GM12878 (cell line): Measurements from ENCODE around the gene ATRN.

Experiments used
- CBFB ChIP-seq: IDR thresholded peaks from 2 replicates; pipeline ENCODE4 v1.6.1; 2016; ENCODE audit warnings: antibody characterized with exemption, low read depth
- CHD2 ChIP-seq: IDR thresholded peaks from 2 replicates; pipeline ENCODE4 v1.6.1; 2011; ENCODE audit warnings: low read depth, low read length, improper control_type of control experiment, borderline replicate concordance
- CTCF ChIP-seq, 3 experiments: IDR thresholded peaks in 2 of 3; conservative IDR thresholded peaks in 1 of 3; 2 replicates each; pipeline ENCODE4 v1.5.1; 2011; ENCODE audit warnings: low read depth in 3 of 3, low read length in 3 of 3, mild to moderate bottlenecking in 3 of 3, control low read depth in 2 of 3, moderate library complexity in 2 of 3, inconsistent platforms in 1 of 3, mixed read lengths in 1 of 3; ENCODE audit not compliant: control insufficient read depth in 2 of 3, insufficient read depth in 1 of 3; ENCODE audit errors: extremely low read depth in 1 of 3
- GABPA ChIP-seq: IDR thresholded peaks from 2 replicates; pipeline ENCODE4 v1.6.1; 2014; ENCODE audit warnings: antibody characterized with exemption, low read depth, mild to moderate bottlenecking, inconsistent platforms
- POLR2A ChIP-seq: IDR thresholded peaks from 2 replicates; pipeline ENCODE4 v1.6.1; 2011; ENCODE audit warnings: low read depth, mild to moderate bottlenecking, low read length
- PRDM15 ChIP-seq: fragments of 450-650 bp; formaldehyde crosslinking; IDR thresholded peaks from 2 replicates; pipeline ENCODE4 v1.4.0; 2020; ENCODE audit warnings: mild to moderate bottlenecking, moderate library complexity
- RBBP5 ChIP-seq: fragments of 200-600 bp; sonication (generic); conservative IDR thresholded peaks from 2 replicates; pipeline ENCODE4 v1.6.1; 2016
- SPI1 ChIP-seq: IDR thresholded peaks from 2 replicates; pipeline ENCODE4 v1.6.1; 2011; ENCODE audit warnings: low read depth, mild to moderate bottlenecking, low read length, moderate library complexity, borderline replicate concordance; ENCODE audit not compliant: insufficient read depth
- TCF12 ChIP-seq: IDR thresholded peaks from 2 replicates; pipeline ENCODE4 v1.6.1; 2011; ENCODE audit warnings: low read depth, mild to moderate bottlenecking, low read length

- no peak for TF ChIP-seq GABPA
- TF ChIP-seq POLR2A = no peak
- TF ChIP-seq CBFB = no peak
- no peak for TF ChIP-seq CTCF (IDR thresholded peaks at IDR 0.05 in 2 of 3, conservative IDR thresholded peaks at IDR 0.05 in 1 of 3; ENCODE audit: control insufficient read depth in 2 of 3, extremely low read depth in 1 of 3, insufficient read depth in 1 of 3, low read depth in 3 of 3, low read length in 3 of 3)
- no peak for TF ChIP-seq SPI1
- TF ChIP-seq CHD2 = no peak
- no peak for TF ChIP-seq TCF12
- no peak for TF ChIP-seq RBBP5
- TF ChIP-seq PRDM15 (CRISPR knock-in tag) = no peak
Measured at GRCh38 chr20:3470208-3470626, 601 bp upstream of the ATRN start.
